SK-N-SH treated with all-trans-retinoic acid at 6 μM for 48 hours (cell line): ENCODE measurements around the gene UNC5B.

ENCODE experiments used
- ATAC-seq: fragments of 200-7000 bp; cut with Tn5 transposase; 3 replicates; pipeline ENCODE4 v1.9.1; 2020; ENCODE audit warnings: mild to moderate bottlenecking, moderate library complexity
- ARNTL ChIP-seq: fragments of 450-650 bp; formaldehyde crosslinking; IDR thresholded peaks from 2 replicates; pipeline ENCODE4 v1.5.0; 2020; ENCODE audit warnings: low read depth, mild to moderate bottlenecking, moderate library complexity, borderline replicate concordance
- BACH2 ChIP-seq: fragments of 250-450 bp; sonication (Bioruptor Pico); IDR thresholded peaks from 2 replicates; pipeline ENCODE4 v1.9.0; 2021; ENCODE audit warnings: mild to moderate bottlenecking, borderline replicate concordance
- CSDC2 ChIP-seq: fragments of 250-450 bp; sonication (Bioruptor Pico); IDR thresholded peaks from 2 replicates; pipeline ENCODE4 v1.5.0; 2020; ENCODE audit warnings: mild to moderate bottlenecking, moderate library complexity
- ESRRG ChIP-seq: fragments of 250-450 bp; sonication (Bioruptor Pico); IDR thresholded peaks from 2 replicates; pipeline ENCODE4 v1.6.1; 2021; ENCODE audit warnings: mild to moderate bottlenecking
- GLIS3 ChIP-seq: fragments of 250-450 bp; sonication (Bioruptor Pico); IDR thresholded peaks from 2 replicates; pipeline ENCODE4 v1.5.0; 2020; ENCODE audit warnings: mild to moderate bottlenecking, moderate library complexity
- ISL1 ChIP-seq: fragments of 250-450 bp; sonication (Bioruptor Pico); IDR thresholded peaks from 2 replicates; pipeline ENCODE4 v2.1.2; 2022; ENCODE audit warnings: mild to moderate bottlenecking, moderate library complexity
- OSR1 ChIP-seq: fragments of 250-450 bp; sonication (Bioruptor Pico); IDR thresholded peaks from 2 replicates; pipeline ENCODE4 v1.8.0; 2022; ENCODE audit warnings: moderate library complexity, mild to moderate bottlenecking, inconsistent platforms
- PPARA ChIP-seq: fragments of 250-450 bp; sonication (Bioruptor Pico); IDR thresholded peaks from 2 replicates; pipeline ENCODE4 v1.5.0; 2020; ENCODE audit warnings: mild to moderate bottlenecking, borderline replicate concordance
- RARB ChIP-seq: fragments of 250-450 bp; sonication (Bioruptor Pico); IDR thresholded peaks from 2 replicates; pipeline ENCODE4 v1.8.0; 2021; ENCODE audit warnings: mild to moderate bottlenecking, moderate library complexity
- SNAI2 ChIP-seq: fragments of 250-450 bp; sonication (Bioruptor Pico); IDR thresholded peaks from 2 replicates; pipeline ENCODE4 v1.5.0; 2020; ENCODE audit warnings: mild to moderate bottlenecking, moderate library complexity
- TCF4 ChIP-seq: fragments of 250-450 bp; sonication (Bioruptor Pico); IDR thresholded peaks from 2 replicates; pipeline ENCODE4 v1.8.0; 2021; ENCODE audit warnings: mild to moderate bottlenecking, moderate library complexity, borderline replicate concordance
- TOX ChIP-seq: fragments of 250-450 bp; sonication (Bioruptor Pico); IDR thresholded peaks from 2 replicates; pipeline ENCODE4 v1.8.0; 2021; ENCODE audit warnings: mild to moderate bottlenecking, moderate library complexity, borderline replicate concordance
- ZC3H10 ChIP-seq: fragments of 250-450 bp; sonication (Bioruptor Pico); IDR thresholded peaks from 2 replicates; pipeline ENCODE4 v1.5.1; 2021; ENCODE audit warnings: mild to moderate bottlenecking, moderate library complexity
- ZFP3 ChIP-seq: fragments of 250-450 bp; sonication (Bioruptor Pico); IDR thresholded peaks from 2 replicates; pipeline ENCODE4 v1.5.0; 2020; ENCODE audit warnings: mild to moderate bottlenecking, moderate library complexity
- ZFP30 ChIP-seq: fragments of 450-650 bp; formaldehyde crosslinking; IDR thresholded peaks from 2 replicates; pipeline ENCODE4 v1.5.0; 2022; ENCODE audit warnings: mild to moderate bottlenecking, moderate library complexity
- ZNF565 ChIP-seq: fragments of 450-650 bp; formaldehyde crosslinking; conservative IDR thresholded peaks from 2 replicates; pipeline ENCODE4 v1.5.0; 2020; ENCODE audit warnings: low read depth, mild to moderate bottlenecking, moderate library complexity
- ZNF8 ChIP-seq: fragments of 450-650 bp; formaldehyde crosslinking; IDR thresholded peaks from 2 replicates; pipeline ENCODE4 v1.5.0; 2020; ENCODE audit warnings: mild to moderate bottlenecking, moderate library complexity
- TF ChIP-seq, protein P1 (sequence below): fragments of 250-450 bp; sonication (Bioruptor Pico); IDR thresholded peaks from 2 replicates; pipeline ENCODE4 v1.5.1; 2021; ENCODE audit warnings: mild to moderate bottlenecking, moderate library complexity
- TF ChIP-seq, protein P2 (sequence below): fragments of 250-450 bp; sonication (Bioruptor Pico); IDR thresholded peaks from 2 replicates; pipeline ENCODE4 v1.5.1; 2020; ENCODE audit warnings: low read depth, mild to moderate bottlenecking, moderate library complexity
- TF ChIP-seq, protein P3 (sequence below): fragments of 250-450 bp; sonication (Bioruptor Pico); IDR thresholded peaks from 2 replicates; pipeline ENCODE4 v1.8.0; 2020; ENCODE audit warnings: mild to moderate bottlenecking, moderate library complexity, borderline replicate concordance
- TF ChIP-seq, protein P4 (sequence below): fragments of 250-450 bp; sonication (Bioruptor Pico); IDR thresholded peaks from 2 replicates; pipeline ENCODE4 v1.8.0; 2021; ENCODE audit warnings: low read depth, mild to moderate bottlenecking, moderate library complexity, borderline replicate concordance

Gene UNC5B

DNA sequence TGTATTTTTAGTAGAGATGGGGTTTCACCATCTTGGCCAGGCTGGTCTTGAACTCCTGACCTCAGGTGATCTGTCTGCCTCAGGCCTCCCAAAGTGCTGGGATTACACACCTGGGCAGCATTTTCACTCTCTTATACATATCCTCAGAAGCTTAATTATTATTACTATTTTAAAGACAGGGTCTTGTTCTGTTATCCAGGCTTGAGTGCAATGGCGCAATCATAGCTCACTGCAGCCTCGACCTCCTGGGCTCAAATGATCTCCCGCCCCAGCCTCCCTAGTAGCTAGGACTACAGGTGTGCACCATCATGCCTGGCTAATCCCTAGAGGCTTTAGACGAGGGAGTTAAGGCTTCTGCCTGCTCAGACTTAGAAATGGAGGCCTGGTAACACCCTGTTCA is 26.3 kb downstream of the UNC5B start:
- no peak for ATAC-seq
- no peak for TF ChIP-seq BACH2 (CRISPR knock-in tag)

DNA sequence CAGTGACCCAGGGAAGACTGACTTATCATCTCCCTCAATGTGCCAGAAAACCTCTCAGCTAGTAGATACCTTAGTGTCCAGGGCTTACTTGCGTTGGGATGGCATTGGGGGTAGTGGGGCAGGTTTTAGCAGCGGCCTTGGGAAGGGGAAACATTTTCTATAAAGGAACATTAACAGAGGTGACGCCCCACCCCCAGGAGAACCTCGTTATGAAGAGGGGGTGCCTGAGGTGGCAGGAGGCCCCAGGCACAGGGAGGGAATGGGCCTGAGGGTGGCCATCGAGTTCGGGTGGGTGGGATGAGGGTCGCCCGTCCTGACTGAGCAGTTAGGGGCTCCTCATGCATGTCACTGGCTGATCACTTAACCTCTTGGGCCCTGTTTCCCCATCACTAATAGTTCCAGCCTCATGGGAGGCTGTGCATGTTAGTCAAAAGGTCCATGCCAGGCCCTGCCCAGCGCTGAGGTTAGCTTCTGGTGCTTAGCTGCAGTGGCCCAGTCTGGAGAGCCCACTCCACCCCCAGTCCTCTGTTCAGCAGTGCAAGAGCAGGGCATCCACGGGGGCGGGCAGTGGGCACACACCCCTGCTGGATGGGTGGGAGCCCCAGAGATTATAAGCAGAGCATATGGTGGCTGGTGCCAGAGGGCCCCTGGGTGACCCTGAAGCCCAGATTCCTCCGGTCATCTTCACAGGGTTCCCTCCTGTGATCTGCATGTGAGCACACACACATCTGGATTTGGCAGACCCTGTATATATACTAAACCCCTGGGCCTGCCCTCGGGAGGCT is 27.0 kb downstream of the UNC5B start:
- ATAC-seq: no peak
- TF ChIP-seq GLIS3: no peak
- TF ChIP-seq ARNTL (CRISPR knock-in tag): no peak
- TF ChIP-seq ISL1: no peak
- TF ChIP-seq SNAI2 (CRISPR knock-in tag): no peak
- TF ChIP-seq, protein P1, sequence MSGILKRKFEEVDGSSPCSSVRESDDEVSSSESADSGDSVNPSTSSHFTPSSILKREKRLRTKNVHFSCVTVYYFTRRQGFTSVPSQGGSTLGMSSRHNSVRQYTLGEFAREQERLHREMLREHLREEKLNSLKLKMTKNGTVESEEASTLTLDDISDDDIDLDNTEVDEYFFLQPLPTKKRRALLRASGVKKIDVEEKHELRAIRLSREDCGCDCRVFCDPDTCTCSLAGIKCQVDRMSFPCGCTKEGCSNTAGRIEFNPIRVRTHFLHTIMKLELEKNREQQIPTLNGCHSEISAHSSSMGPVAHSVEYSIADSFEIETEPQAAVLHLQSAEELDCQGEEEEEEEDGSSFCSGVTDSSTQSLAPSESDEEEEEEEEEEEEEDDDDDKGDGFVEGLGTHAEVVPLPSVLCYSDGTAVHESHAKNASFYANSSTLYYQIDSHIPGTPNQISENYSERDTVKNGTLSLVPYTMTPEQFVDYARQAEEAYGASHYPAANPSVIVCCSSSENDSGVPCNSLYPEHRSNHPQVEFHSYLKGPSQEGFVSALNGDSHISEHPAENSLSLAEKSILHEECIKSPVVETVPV: no peak
- TF ChIP-seq ZNF8 (CRISPR knock-in tag): no peak
- TF ChIP-seq BACH2 (CRISPR knock-in tag): no peak
- TF ChIP-seq TCF4 (CRISPR knock-in tag): no peak
- no peak for TF ChIP-seq CSDC2 (CRISPR knock-in tag)
- TF ChIP-seq OSR1 (CRISPR knock-in tag): no peak
- no peak for TF ChIP-seq PPARA (CRISPR knock-in tag)
- TF ChIP-seq, protein P2, sequence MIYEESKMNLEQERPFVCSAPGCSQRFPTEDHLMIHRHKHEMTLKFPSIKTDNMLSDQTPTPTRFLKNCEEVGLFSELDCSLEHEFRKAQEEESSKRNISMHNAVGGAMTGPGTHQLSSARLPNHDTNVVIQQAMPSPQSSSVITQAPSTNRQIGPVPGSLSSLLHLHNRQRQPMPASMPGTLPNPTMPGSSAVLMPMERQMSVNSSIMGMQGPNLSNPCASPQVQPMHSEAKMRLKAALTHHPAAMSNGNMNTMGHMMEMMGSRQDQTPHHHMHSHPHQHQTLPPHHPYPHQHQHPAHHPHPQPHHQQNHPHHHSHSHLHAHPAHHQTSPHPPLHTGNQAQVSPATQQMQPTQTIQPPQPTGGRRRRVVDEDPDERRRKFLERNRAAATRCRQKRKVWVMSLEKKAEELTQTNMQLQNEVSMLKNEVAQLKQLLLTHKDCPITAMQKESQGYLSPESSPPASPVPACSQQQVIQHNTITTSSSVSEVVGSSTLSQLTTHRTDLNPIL (CRISPR knock-in tag): no peak
- TF ChIP-seq, protein P3, sequence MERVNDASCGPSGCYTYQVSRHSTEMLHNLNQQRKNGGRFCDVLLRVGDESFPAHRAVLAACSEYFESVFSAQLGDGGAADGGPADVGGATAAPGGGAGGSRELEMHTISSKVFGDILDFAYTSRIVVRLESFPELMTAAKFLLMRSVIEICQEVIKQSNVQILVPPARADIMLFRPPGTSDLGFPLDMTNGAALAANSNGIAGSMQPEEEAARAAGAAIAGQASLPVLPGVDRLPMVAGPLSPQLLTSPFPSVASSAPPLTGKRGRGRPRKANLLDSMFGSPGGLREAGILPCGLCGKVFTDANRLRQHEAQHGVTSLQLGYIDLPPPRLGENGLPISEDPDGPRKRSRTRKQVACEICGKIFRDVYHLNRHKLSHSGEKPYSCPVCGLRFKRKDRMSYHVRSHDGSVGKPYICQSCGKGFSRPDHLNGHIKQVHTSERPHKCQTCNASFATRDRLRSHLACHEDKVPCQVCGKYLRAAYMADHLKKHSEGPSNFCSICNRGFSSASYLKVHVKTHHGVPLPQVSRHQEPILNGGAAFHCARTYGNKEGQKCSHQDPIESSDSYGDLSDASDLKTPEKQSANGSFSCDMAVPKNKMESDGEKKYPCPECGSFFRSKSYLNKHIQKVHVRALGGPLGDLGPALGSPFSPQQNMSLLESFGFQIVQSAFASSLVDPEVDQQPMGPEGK (CRISPR knock-in tag): no peak
- no peak for TF ChIP-seq ZC3H10 (CRISPR knock-in tag)

DNA sequence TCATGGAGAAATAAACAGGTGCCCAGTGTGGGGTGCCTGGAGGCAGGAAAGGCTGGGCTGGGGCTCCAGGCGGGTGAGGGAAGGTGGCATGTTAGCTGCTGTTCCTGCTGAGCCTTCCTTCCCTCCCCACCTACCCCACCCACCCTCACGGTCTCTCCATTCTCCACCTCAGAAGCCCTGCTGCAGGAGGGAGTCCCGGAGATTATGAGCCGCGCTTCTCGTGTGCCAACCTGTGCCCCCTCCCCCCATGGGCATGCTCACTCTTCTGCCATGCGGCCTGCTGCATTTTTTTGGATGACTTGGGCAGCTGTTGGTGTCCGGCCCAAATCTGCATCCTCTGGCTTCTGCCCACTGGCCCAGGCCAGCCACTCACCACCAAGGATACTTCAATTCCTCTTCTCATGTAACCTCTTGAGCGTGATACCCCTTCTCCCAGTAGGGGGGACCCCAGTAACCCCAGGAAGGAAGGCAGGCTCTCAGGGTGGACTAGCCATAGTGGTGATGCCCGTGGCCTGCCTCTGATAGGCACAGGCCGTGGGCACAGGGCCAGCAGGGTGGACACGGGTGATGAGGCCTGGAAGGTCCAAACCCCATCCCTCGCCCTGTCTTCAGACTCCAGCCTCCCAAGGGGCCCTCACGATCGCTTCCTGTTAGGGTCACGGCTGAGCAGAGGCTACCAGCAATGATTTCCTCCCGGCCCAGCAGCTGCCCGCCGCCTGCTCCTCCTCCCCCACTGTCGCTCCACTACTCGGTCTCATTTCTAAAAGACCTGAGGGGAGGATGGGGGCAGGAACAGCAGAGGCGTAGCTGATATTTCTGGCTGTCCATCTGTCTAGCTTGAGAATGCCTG is 27.8 kb downstream of the UNC5B start:
- TF ChIP-seq ZFP30 (CRISPR knock-in tag) (no peak), ZC3H10 (CRISPR knock-in tag) (no peak), RARB (CRISPR knock-in tag) (no peak), BACH2 (CRISPR knock-in tag) (no peak), SNAI2 (CRISPR knock-in tag) (no peak), OSR1 (CRISPR knock-in tag) (no peak), ARNTL (CRISPR knock-in tag) (no peak), ISL1 (no peak), PPARA (CRISPR knock-in tag) (no peak), ZNF565 (no peak), ESRRG (CRISPR knock-in tag) (no peak)
- TF ChIP-seq, protein P4, sequence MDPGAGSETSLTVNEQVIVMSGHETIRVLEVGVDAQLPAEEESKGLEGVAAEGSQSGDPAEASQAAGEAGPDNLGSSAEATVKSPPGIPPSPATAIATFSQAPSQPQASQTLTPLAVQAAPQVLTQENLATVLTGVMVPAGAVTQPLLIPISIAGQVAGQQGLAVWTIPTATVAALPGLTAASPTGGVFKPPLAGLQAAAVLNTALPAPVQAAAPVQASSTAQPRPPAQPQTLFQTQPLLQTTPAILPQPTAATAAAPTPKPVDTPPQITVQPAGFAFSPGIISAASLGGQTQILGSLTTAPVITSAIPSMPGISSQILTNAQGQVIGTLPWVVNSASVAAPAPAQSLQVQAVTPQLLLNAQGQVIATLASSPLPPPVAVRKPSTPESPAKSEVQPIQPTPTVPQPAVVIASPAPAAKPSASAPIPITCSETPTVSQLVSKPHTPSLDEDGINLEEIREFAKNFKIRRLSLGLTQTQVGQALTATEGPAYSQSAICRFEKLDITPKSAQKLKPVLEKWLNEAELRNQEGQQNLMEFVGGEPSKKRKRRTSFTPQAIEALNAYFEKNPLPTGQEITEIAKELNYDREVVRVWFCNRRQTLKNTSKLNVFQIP (CRISPR knock-in tag): no peak
- ATAC-seq: no peak

DNA sequence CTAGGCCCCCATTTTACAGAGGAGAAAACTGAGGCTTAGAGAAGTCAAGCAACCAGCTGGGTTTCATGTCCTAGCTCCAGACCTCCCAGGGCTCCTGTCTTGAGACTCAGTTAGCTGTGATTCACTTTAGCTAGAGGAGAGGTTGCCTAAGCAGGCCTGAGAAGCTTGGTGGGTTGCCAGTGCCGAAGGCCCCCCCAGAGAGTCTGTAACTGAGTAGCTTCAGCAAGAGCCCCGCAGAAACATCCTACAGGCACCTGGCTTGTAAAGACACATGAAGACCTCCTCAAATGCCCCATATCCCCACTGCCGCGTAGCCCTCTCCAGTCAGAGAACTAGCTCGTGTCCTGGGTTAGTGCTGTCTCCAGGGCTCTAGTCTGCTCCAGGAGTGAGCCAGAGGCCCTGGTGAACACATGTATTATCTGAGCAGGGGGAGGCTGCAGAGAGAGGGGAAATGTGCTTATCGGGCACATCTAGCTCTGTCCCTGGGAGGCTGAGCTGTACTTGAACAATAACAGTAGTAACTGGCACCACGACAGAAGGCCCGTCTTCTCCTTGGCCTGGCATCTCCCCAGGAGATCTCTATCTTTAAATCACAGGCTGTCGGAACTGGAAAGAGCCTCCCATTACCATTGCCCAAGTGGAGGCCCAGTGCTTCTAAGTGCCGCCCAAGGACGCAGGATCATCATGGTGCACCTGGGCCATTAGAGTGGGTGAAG is 28.9 kb downstream of the UNC5B start:
- ATAC-seq: peak; percentile 86
- TF ChIP-seq ESRRG (CRISPR knock-in tag): 0 out of 2 replicates have a peak, but pooled peaks have one; percentile 56
- 0 out of 2 replicates have a peak, but pooled peaks have one; percentile 38 for TF ChIP-seq ISL1
- TF ChIP-seq PPARA (CRISPR knock-in tag): no peak; the same call in 1 of the 2 replicates
- TF ChIP-seq GLIS3: 0 out of 2 replicates have a peak, but pooled peaks have one; percentile 26
- TF ChIP-seq OSR1 (CRISPR knock-in tag): no peak
- no peak for TF ChIP-seq TOX (CRISPR knock-in tag)
- TF ChIP-seq ZFP30 (CRISPR knock-in tag): no peak
- TF ChIP-seq CSDC2 (CRISPR knock-in tag): no peak
- 0 out of 2 replicates have a peak, but pooled peaks have one; percentile 45 for TF ChIP-seq ZFP3 (CRISPR knock-in tag)
- no peak for TF ChIP-seq RARB (CRISPR knock-in tag)
- TF ChIP-seq ARNTL (CRISPR knock-in tag): no peak
- TF ChIP-seq ZNF8 (CRISPR knock-in tag): peak; percentile 41; the same call in 1 of the 2 replicates
- TF ChIP-seq, protein P4 (CRISPR knock-in tag): no peak
- no peak for TF ChIP-seq BACH2 (CRISPR knock-in tag)
- TF ChIP-seq, protein P3 (CRISPR knock-in tag): no peak
